HG03575 (cell line): ENCODE measurements around the gene ITM2B.
"Not testable (repeated sequence)": the region's sequence is repeated elsewhere in the genome, so short reads cannot be mapped to it uniquely, and the experiment has no call there.

Source experiments
- ATAC-seq: cut with Tn5 transposase; IDR thresholded peaks from one replicate; pipeline ENCODE4 v1.9.1; 2021; ENCODE audit not compliant: unreplicated experiment, insufficient number of reproducible peaks, low FRiP score; ENCODE audit errors: extremely low read depth

Gene ITM2B

GRCh38 chr13:48222358-48223301 is 10.4 kb upstream of the ITM2B start:
- ATAC-seq: no peak

DNA sequence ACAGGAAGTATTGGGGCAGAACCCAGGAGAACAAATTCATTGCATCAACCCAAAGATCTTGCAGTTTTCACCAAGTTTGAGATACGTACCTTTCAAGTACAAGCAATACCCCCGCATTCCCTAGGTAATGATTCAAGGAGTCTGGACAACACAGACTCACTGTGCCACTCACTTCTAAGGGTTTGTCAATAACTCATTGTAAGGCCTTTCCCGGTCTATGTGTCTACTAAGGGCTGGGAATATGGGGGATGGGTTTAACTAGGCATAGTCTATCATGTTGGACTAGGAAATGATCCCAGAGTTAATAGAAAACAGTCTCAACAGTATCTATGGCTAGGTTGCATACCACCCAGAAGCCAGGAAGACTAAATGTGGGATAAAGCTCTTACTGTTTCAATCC is 8.3 kb upstream of the ITM2B start:
- no peak for ATAC-seq

DNA sequence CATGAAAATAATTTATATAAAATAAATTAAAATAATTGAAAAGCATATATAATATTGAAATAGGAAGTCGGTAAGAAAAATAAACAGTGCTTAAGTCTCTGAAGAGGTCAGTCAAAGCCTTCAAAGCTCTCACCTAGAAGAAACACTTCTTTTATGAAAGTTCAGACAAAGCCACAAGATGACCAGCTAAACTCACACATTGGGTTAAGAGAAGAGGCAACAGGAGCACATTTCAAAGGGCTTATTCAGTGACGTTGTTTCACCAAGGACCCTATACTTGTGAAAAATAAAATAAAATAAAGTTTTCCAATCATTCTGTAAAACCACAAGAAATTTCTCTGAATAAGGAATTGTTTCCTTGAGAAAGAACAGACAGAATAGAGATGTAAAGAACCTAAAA is 2.5 kb upstream of the ITM2B start:
- no peak for ATAC-seq

GRCh38 chr13:48231080-48231479 is 1.9 kb upstream of the ITM2B start:
- ATAC-seq: no peak

DNA sequence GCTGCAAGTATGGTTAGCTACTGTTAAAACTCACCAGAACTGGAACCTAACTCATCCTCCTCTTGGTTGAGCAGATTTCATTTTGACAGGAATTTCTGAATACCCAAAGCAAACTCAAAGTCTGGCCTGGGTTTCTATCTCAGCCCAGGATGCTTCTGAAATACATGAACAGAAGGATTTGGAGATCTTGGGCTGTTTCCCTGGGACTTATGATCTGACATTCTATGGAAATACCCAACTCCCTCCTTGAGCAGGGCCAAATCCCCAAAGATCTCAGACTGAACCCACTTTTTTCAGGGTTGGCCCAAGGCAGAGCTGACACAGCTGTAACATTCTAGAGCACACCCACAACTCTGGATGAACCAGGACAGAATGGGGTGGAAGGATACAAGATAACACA is 1.1 kb upstream of the ITM2B start:
- ATAC-seq: no peak

DNA sequence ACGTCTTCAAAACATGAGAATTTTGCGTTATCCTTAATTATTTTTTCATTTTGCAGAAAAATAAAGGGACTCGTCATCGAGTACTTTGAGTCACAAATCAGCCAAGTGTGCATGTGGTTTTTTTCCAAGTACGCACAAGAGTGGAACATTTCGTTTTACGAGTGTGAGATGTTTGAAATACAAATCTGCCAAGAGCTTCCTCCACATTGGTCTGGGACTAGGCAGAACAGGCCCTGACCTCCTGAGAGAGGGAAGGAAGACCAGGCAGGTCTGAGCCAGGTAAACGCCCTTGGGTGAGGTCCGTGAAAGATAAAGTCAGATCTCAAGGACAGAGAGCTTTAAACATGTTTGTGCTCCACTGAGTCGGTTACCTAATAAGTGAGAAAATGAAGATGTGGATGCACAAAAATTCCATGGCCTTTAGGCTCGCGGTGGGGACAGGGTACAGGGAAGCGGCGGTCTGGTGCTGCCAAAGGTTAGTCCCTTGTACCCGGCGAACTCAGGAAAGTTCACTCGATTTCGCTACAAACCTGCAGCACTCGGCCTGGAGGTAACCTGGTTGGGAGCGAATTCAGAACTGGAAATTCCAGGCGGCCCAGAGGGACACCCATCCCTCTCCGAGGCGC is 473 bp upstream of the ITM2B start:
- ATAC-seq: no peak

- ATAC-seq: no peak
These were observed 983 bp downstream of the ITM2B start for GRCh38 chr13:48233889-48234488.

- ATAC-seq: peak; percentile 62
These were observed 1.7 kb downstream of the ITM2B start for GRCh38 chr13:48234566-48235340.

DNA sequence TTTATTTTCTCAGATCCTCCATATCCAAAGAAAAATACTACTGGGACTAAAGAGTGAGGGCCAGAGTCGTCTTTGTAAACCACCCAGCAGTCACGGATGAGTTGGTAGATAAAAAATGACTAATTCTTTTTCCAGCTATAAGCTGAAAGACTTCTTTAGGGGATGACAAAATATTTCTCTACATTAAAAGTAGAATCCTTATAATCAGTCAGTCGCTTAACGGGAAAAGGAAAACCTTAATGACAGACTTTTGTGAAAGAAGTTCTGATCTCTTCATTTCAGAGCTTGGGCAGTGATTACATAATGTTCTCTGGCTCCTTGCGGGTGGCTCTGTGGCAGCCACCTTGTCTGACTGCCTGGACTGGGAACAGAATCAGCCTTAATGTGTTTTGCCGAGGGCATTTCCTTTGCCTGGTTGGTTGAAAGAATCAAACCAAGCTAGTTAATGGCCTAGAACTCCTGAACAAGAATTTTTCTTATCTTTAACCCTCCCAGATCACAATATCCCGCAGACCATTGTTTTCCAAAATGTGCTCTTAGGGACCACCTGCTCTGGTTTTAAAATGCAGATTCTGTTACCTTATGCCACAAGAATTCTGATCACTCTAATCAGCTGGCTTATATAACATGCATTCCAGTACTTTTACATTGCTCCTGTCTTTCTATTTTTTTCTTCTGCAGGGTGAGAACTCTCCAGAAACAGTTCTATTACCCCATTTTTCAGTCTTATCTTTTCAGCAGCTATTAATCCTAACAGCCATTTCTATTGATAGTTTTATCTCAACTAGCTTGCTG is 2.5 kb downstream of the ITM2B start:
- ATAC-seq: no peak

DNA sequence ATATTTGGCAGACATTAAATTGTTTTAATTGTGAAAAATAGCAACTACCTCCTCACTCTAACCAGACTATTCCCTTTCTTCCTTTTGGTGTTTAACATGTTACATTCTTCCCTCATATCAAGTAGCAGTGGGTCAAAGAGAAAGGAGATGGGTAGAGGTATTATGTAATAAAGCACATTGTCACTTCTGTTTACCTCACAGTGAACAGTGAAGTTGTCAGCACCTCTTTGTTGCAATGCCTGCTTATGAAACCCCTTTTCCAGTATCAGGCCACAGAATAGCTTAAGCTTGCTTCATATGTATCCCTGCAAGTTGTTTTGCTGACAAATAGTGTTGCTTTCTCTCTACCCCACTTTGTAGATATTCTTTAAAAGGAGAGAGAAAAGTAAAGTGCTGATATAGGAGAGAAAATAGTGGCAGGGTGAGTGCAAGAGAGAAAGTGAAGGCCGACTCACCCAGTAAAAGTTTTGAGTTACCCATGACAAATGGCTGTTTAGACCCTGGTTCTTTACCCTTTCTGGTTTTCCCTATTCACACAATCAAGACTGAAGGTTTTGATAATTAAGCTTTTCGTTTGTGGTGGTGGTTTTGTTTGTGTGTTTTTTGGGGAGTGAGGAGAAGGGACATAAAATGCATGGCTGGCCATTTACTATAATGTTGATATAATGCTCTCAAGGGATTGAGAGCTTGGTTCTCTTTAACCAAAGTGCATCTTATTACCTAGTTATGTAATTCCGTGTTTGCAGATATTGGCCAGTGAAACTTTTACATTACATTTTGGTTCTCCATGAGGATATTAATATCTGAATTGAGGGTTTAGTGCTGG is 3.7 kb downstream of the ITM2B start:
- ATAC-seq: no peak

DNA sequence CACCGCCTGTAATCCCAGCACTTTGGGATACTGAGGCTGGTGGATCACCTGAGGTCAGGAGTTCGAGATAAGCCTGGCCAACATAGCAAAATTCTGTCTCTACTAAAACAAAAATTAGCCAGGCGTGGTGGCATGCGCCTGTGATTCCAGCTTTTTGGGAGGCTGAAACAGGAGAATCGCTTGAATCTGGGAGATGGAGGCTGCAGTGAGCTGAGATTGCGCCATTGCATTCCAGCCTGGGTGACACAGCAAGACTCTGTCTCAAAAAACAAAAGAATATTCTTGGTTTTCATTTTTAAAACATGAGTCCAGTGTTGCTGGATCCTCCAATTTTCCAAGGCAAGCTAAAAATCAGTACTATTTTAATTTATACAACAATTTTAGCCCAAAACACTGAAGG is 6.4 kb downstream of the ITM2B start:
- not testable (repeated sequence) for ATAC-seq

DNA sequence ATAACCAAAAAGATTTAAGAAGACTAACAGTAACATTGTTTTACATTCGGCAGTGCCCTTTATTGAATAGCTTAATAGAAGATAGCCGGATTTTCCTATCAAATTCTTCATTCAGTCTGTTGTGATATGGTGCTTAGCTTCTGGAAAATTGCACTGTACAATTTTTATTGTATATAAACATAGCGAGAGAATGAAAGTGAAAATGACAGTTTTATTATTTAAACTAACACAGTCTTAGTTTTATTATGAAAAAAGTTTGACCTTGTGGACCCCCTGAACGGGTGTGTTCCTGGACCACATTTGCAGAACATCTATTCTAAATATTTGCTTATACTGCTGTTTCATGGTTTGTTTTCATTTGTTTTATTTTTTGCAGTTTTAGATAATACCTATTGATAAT is 8.6 kb downstream of the ITM2B start:
- no peak for ATAC-seq

DNA sequence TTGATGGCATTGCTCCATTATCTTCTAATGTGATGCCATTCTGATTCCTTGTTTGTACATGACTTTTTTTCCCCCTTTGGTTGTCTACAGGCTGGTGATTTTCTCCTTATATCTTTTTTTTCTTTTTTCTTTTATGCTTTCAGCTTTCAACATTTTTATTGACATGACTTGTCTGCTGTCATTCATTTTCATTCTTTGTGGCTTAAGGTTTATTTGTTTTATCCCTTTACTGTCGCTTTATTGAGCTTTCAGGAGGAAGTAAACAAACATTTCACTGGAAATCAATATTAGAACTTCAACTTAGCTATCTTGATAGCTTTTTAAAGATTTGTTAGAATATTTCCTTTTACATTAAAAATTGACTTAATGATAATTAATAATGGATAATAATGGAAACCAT is 9.7 kb downstream of the ITM2B start:
- no peak for ATAC-seq

GRCh38 chr13:48244159-48244558 is 11.2 kb downstream of the ITM2B start:
- no peak for ATAC-seq

GRCh38 chr13:48246102-48246501 is 13.1 kb downstream of the ITM2B start:
- ATAC-seq: no peak

DNA sequence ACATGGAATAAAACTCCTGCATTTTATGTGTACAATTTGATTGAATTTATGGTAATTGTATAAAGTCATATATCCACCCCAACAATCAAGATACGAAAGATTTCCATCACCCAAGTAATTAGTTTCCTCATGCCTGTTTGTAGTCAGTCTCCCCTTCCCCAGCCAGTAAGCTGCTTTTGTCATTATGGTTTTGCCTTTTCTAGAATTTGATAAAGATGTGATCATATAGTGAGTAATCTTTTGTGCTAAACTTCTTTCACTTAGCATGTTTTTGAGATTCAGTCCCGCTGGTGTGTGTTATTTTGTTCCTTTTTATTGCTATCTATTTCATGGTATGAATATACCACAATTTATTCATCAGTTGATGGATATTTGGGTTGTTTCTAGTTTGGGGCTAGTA is 16.0 kb downstream of the ITM2B start:
- no peak for ATAC-seq

GRCh38 chr13:48251611-48252081 is 18.6 kb downstream of the ITM2B start:
- no peak for ATAC-seq

- ATAC-seq: no peak
These were observed 19.2 kb downstream of the ITM2B start for GRCh38 chr13:48252176-48252575.
